Activated naive CD8-positive, alpha-beta T cell treated with anti-CD3 and anti-CD28 coated beads for 36 hours (primary cell): ENCODE data around the gene FBXW5. TPM values are rescaled to one million over a fixed set of nuclear protein-coding genes. Genes with fewer than 3 reads are reported as not detected.
A peak's percentile ranks its signal among the peaks of the same experiment; 100 is the strongest.

Experiments used
- DNase-seq: peaks from one replicate; pipeline ENCODE4 v3.0.0; 2021
- H3K27ac Mint-ChIP-seq: one replicate; pipeline ENCODE4 v1.8.0; 2022; ENCODE audit warnings: mild to moderate bottlenecking, moderate library complexity, mixed read lengths
- H3K27me3 Mint-ChIP-seq: one replicate; pipeline ENCODE4 v1.8.0; 2022; ENCODE audit warnings: mild to moderate bottlenecking, mixed read lengths
- H3K36me3 Mint-ChIP-seq: one replicate; pipeline ENCODE4 v1.8.0; 2021; ENCODE audit warnings: mild to moderate bottlenecking, mixed read lengths
- H3K4me1 Mint-ChIP-seq: one replicate; pipeline ENCODE4 v1.8.0; 2021; ENCODE audit warnings: mixed read lengths
- H3K4me3 Mint-ChIP-seq: one replicate; pipeline ENCODE4 v1.8.0; 2022; ENCODE audit warnings: mild to moderate bottlenecking, moderate library complexity, mixed read lengths
- H3K9me3 Mint-ChIP-seq: one replicate; pipeline ENCODE4 v1.8.0; 2022; ENCODE audit warnings: mixed read lengths
- total RNA-seq, 2 experiments: library from RNA; stranded (reverse); gene quantifications; one replicate each; pipeline ENCODE4 v1.2.3, GENCODE V29; 2021

The FBXW5 gene
- 10 to 100 TPM; 55.6 to 59.3 TPM for total RNA-seq

GRCh38 chr9:136944519-136945332 lies at the start of gene FBXW5, which contains the start of gene C8G:
Gene FBXW5, minus strand, starts transcription at chr9:136944738. Its CDS starts 655 bp downstream, at chr9:136944083.
Gene C8G, plus strand, starts transcription at chr9:136945243. Its CDS starts 78 bp downstream, at chr9:136945321.
- H3K27ac Mint-ChIP-seq: peak within 1 kb of the TSS; percentile 82
- H3K36me3 Mint-ChIP-seq: peaks cover 5% of the 10 kb centered on the region
- peak; percentile 98 for DNase-seq
- H3K4me3 Mint-ChIP-seq: peak within 1 kb of the TSS; percentile 81
- no peaks in the 10 kb centered on the region for H3K9me3 Mint-ChIP-seq
- H3K4me1 Mint-ChIP-seq: peaks cover 6% of the 10 kb centered on the region
- no peaks in the 10 kb centered on the region for H3K27me3 Mint-ChIP-seq

- DNase-seq: no peak
- no peaks in the 10 kb centered on the region for H3K27me3 Mint-ChIP-seq
- H3K4me3 Mint-ChIP-seq: peak overlapping the region; percentile 87
- H3K27ac Mint-ChIP-seq: peak overlapping the region; percentile 86
- no peaks in the 10 kb centered on the region for H3K9me3 Mint-ChIP-seq
- H3K4me1 Mint-ChIP-seq: peaks cover 27% of the 10 kb centered on the region
- peaks cover 6% of the 10 kb centered on the region for H3K36me3 Mint-ChIP-seq
Measured at GRCh38 chr9:136992819-136993369, 48.4 kb upstream of the FBXW5 start.

GRCh38 chr9:136991993-136992818 lies 47.7 kb upstream of the FBXW5 start, which contains the start of gene PAXX:
Gene PAXX, plus strand, starts transcription at chr9:136992422. Its CDS starts 22 bp downstream, at chr9:136992444.
- peak; percentile 97 for DNase-seq
- H3K9me3 Mint-ChIP-seq: no peaks in the 10 kb centered on the region
- H3K27me3 Mint-ChIP-seq: no peaks in the 10 kb centered on the region
- H3K4me3 Mint-ChIP-seq: peak within 1 kb of the TSS; percentile 87
- peak within 1 kb of the TSS; percentile 86 for H3K27ac Mint-ChIP-seq
- peaks cover 6% of the 10 kb centered on the region for H3K36me3 Mint-ChIP-seq
- H3K4me1 Mint-ChIP-seq: peaks cover 23% of the 10 kb centered on the region

GRCh38 chr9:136990242-136990911 lies 45.8 kb upstream of the FBXW5 start:
- H3K27me3 Mint-ChIP-seq: peaks cover 6% of the 10 kb centered on the region
- H3K4me3 Mint-ChIP-seq: no peak overlapping the region
- no peak for DNase-seq
- H3K9me3 Mint-ChIP-seq: no peaks in the 10 kb centered on the region
- no peak overlapping the region for H3K27ac Mint-ChIP-seq
- peaks cover 6% of the 10 kb centered on the region for H3K36me3 Mint-ChIP-seq
- H3K4me1 Mint-ChIP-seq: peaks cover 15% of the 10 kb centered on the region

GRCh38 chr9:136988872-136989271 lies 44.3 kb upstream of the FBXW5 start:
- no peak overlapping the region for H3K27ac Mint-ChIP-seq
- no peak for DNase-seq
- no peaks in the 10 kb centered on the region for H3K9me3 Mint-ChIP-seq
- peaks cover 17% of the 10 kb centered on the region for H3K27me3 Mint-ChIP-seq
- H3K4me3 Mint-ChIP-seq: no peak overlapping the region
- peaks cover 13% of the 10 kb centered on the region for H3K4me1 Mint-ChIP-seq
- H3K36me3 Mint-ChIP-seq: peaks cover 4% of the 10 kb centered on the region

GRCh38 chr9:136985853-136986252 lies 41.3 kb upstream of the FBXW5 start:
- H3K27ac Mint-ChIP-seq: no peak overlapping the region
- peaks cover 24% of the 10 kb centered on the region for H3K27me3 Mint-ChIP-seq

GRCh38 chr9:136985027-136985602 lies 40.6 kb upstream of the FBXW5 start:
- no peaks in the 10 kb centered on the region for H3K9me3 Mint-ChIP-seq
- H3K36me3 Mint-ChIP-seq: no peaks in the 10 kb centered on the region
- H3K4me3 Mint-ChIP-seq: no peak overlapping the region
- H3K4me1 Mint-ChIP-seq: no peaks in the 10 kb centered on the region
- no peak for DNase-seq
- peaks cover 24% of the 10 kb centered on the region for H3K27me3 Mint-ChIP-seq
- H3K27ac Mint-ChIP-seq: no peak overlapping the region

More at GRCh38 chr9:136985853-136986252, 41.3 kb upstream of the FBXW5 start:
- Mint-ChIP-seq H3K9me3 (no peaks in the 10 kb centered on the region), H3K4me3 (no peak overlapping the region), H3K36me3 (no peaks in the 10 kb centered on the region), H3K4me1 (no peaks in the 10 kb centered on the region)
- DNase-seq: no peak

GRCh38 chr9:136984464-136985026 lies 40.0 kb upstream of the FBXW5 start:
- no peaks in the 10 kb centered on the region for H3K36me3 Mint-ChIP-seq
- H3K4me1 Mint-ChIP-seq: no peaks in the 10 kb centered on the region
- H3K4me3 Mint-ChIP-seq: no peak overlapping the region
- no peak for DNase-seq
- H3K9me3 Mint-ChIP-seq: no peaks in the 10 kb centered on the region
- H3K27me3 Mint-ChIP-seq: peaks cover 24% of the 10 kb centered on the region
- H3K27ac Mint-ChIP-seq: no peak overlapping the region

- no peak for DNase-seq
- Mint-ChIP-seq H3K27me3 (peaks cover 24% of the 10 kb centered on the region), H3K9me3 (no peaks in the 10 kb centered on the region), H3K36me3 (no peaks in the 10 kb centered on the region), H3K4me3 (no peak overlapping the region), H3K4me1 (no peaks in the 10 kb centered on the region), H3K27ac (no peak overlapping the region)
Measured at GRCh38 chr9:136983656-136984314, 39.2 kb upstream of the FBXW5 start.

GRCh38 chr9:136983167-136983566 lies 38.6 kb upstream of the FBXW5 start:
- Mint-ChIP-seq H3K27ac (no peak overlapping the region), H3K4me3 (no peak overlapping the region), H3K9me3 (no peaks in the 10 kb centered on the region), H3K4me1 (no peaks in the 10 kb centered on the region), H3K27me3 (peaks cover 24% of the 10 kb centered on the region), H3K36me3 (no peaks in the 10 kb centered on the region)
- DNase-seq: no peak

- no peak within 1 kb of the TSS for H3K4me3 Mint-ChIP-seq
- no peak for DNase-seq
- H3K27ac Mint-ChIP-seq: no peak within 1 kb of the TSS
- peaks cover 24% of the 10 kb centered on the region for H3K27me3 Mint-ChIP-seq
- no peaks in the 10 kb centered on the region for H3K36me3 Mint-ChIP-seq
- no peaks in the 10 kb centered on the region for H3K4me1 Mint-ChIP-seq
- no peaks in the 10 kb centered on the region for H3K9me3 Mint-ChIP-seq
Measured at GRCh38 chr9:136982232-136983051, 37.9 kb upstream of the FBXW5 start, which contains the start of gene LCNL1. Gene LCNL1, plus strand, starts transcription at chr9:136982993. Its CDS starts 594 bp downstream, at chr9:136983587.

- no peaks in the 10 kb centered on the region for H3K4me1 Mint-ChIP-seq
- H3K36me3 Mint-ChIP-seq: no peaks in the 10 kb centered on the region
- H3K27me3 Mint-ChIP-seq: peaks cover 24% of the 10 kb centered on the region
- H3K4me3 Mint-ChIP-seq: no peak overlapping the region
- no peaks in the 10 kb centered on the region for H3K9me3 Mint-ChIP-seq
- H3K27ac Mint-ChIP-seq: no peak overlapping the region
- DNase-seq: no peak
Measured at GRCh38 chr9:136981588-136982231, 37.2 kb upstream of the FBXW5 start.
